ENCODE results near the gene DYNLL1.
A peak's percentile ranks its signal among the peaks of the same experiment; 100 is the strongest.
"Not testable (repeated sequence)": the region's sequence is repeated elsewhere in the genome, so short reads cannot be mapped to it uniquely, and the experiment has no call there.

Gene DYNLL1

GRCh38 chr12:120495731-120496412 lies at the start of gene DYNLL1:
Gene DYNLL1, plus strand, starts transcription at chr12:120496113. Its CDS starts 309 bp downstream, at chr12:120496422.
- peak; percentile 97 to 98 for DNase-seq (ENCODE audit: low read depth in 2 of 2)

- DNase-seq (ENCODE audit: low read depth in 2 of 2), result not testable (repeated sequence)
These were observed 49.1 kb upstream of the DYNLL1 start for GRCh38 chr12:120446844-120447178.

- no peak for DNase-seq (ENCODE audit: low read depth in 2 of 2)
These were observed 47.9 kb upstream of the DYNLL1 start for GRCh38 chr12:120447992-120448391.

- DNase-seq (ENCODE audit: low read depth in 2 of 2), result not testable (repeated sequence)
These were observed 43.4 kb upstream of the DYNLL1 start for GRCh38 chr12:120452524-120452923.

- no peak for DNase-seq (ENCODE audit: low read depth in 2 of 2)
These were observed 42.7 kb upstream of the DYNLL1 start for GRCh38 chr12:120453060-120453750.

GRCh38 chr12:120453977-120454376 lies 41.9 kb upstream of the DYNLL1 start:
- no peak for DNase-seq (ENCODE audit: low read depth in 2 of 2)

- no peak for DNase-seq (ENCODE audit: low read depth in 2 of 2)
These were observed 40.6 kb upstream of the DYNLL1 start for GRCh38 chr12:120455302-120455701.

- DNase-seq (ENCODE audit: low read depth in 2 of 2), result no peak
These were observed 38.8 kb upstream of the DYNLL1 start for GRCh38 chr12:120457133-120457532.

- no peak for DNase-seq (ENCODE audit: low read depth in 2 of 2)
These were observed 35.8 kb upstream of the DYNLL1 start for GRCh38 chr12:120460157-120460556.

GRCh38 chr12:120462099-120462640 lies 33.7 kb upstream of the DYNLL1 start:
- no peak for DNase-seq (ENCODE audit: low read depth in 2 of 2)

GRCh38 chr12:120463712-120464111 lies 32.2 kb upstream of the DYNLL1 start:
- DNase-seq (ENCODE audit: low read depth in 2 of 2), result no peak

- no peak for DNase-seq (ENCODE audit: low read depth in 2 of 2)
These were observed 30.2 kb upstream of the DYNLL1 start for GRCh38 chr12:120465756-120466155.

GRCh38 chr12:120466560-120467315 lies 29.2 kb upstream of the DYNLL1 start:
- peak in 1 of 2 donors; percentile 20 for DNase-seq (ENCODE audit: low read depth in 2 of 2)

- DNase-seq (ENCODE audit: low read depth in 2 of 2), result no peak
These were observed 28.5 kb upstream of the DYNLL1 start for GRCh38 chr12:120467439-120467838.

- DNase-seq (ENCODE audit: low read depth in 2 of 2), result no peak
These were observed 27.5 kb upstream of the DYNLL1 start for GRCh38 chr12:120468325-120468820.

- DNase-seq (ENCODE audit: low read depth in 2 of 2), result peak in 1 of 2 donors; percentile 40
These were observed 27.0 kb upstream of the DYNLL1 start for GRCh38 chr12:120468821-120469449.

GRCh38 chr12:120469450-120470149 lies 26.3 kb upstream of the DYNLL1 start, which contains the start of gene SRSF9:
Gene SRSF9, minus strand, starts transcription at chr12:120469748. Its CDS starts 139 bp downstream, at chr12:120469609.
- DNase-seq (ENCODE audit: low read depth in 2 of 2), result peak; percentile 95 to 96

GRCh38 chr12:120470150-120470784 lies 25.6 kb upstream of the DYNLL1 start:
- peak in 1 of 2 donors; percentile 6 for DNase-seq (ENCODE audit: low read depth in 2 of 2)

- no peak for DNase-seq (ENCODE audit: low read depth in 2 of 2)
These were observed 23.4 kb upstream of the DYNLL1 start for GRCh38 chr12:120472521-120472920.
